Peyer's patch (tissue), 4 donors: ENCODE measurements around the gene SCUBE1.

ENCODE experiments used
- CTCF ChIP-seq, 6 experiments: fragments of 450-650 bp in 4 of 6; fragments of 200-600 bp in 2 of 6; sonication (generic) in 1 of 6; IDR thresholded peaks; one replicate each; pipeline ENCODE4 v1.5.1; 2017 to 2019; ENCODE audit warnings: antibody characterized with exemption in 6 of 6, mild to moderate bottlenecking in 3 of 6, moderate library complexity in 1 of 6
- POLR2A ChIP-seq, 2 donors: fragments of 450-650 bp; IDR thresholded peaks; one replicate each; pipeline ENCODE4 v1.5.1; 2017; ENCODE audit warnings: antibody characterized with exemption in 2 of 2, mild to moderate bottlenecking in 2 of 2, moderate library complexity in 2 of 2

DNA sequence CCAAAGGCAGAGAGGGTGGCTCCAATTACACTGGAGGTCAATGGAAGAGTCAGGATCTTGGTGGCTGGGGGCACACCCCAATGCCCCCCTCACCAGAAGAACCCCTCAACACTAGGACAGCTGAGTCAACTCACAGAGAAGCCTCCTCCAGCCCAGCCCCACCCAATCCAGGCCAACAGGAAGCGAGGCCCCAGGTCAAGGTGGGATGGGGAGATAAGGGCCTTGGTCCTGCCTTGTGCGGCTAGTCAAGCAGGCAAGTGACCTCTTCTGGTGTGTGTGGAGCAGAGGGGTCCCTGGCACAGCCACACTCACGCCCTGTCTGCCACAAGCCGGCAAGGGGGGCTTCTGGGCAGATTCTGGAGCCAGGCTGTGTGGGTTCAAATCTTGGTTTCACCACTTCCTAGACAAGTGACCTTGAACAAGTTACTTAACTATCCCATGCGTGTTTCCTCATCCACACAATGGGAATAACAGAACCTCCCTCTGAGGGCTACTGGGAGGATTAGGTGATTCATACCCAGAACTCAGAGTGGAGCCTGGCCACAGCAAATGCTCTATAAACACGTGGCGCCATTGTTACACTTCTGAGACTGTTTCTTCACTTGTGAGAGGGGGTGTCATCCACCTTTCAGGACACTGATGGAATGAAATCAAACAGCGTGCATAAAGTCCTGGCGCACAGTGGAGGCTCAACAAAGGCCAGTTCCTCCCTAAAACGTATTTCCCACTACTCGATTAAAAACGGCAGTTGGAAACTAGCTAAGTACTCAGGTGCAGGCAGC lies 159.5 kb downstream of the SCUBE1 start:
- no peak for TF ChIP-seq CTCF (IDR thresholded peaks at IDR 0.05)
- no peak for TF ChIP-seq POLR2A (IDR thresholded peaks at IDR 0.05)
